DMS114 treated with DMSO at 0.1 percent for 48 hours (cell line): ENCODE data around the gene IGSF3.
"Not testable (repeated sequence)": the region's sequence is repeated elsewhere in the genome, so short reads cannot be mapped to it uniquely, and the experiment has no call there.

Experiments
- DNase-seq: peaks from one replicate; lab custom pipeline; 2025; ENCODE audit not compliant: unreplicated experiment; lab: John Stamatoyannopoulos, UW

IGSF3 gene

DNA sequence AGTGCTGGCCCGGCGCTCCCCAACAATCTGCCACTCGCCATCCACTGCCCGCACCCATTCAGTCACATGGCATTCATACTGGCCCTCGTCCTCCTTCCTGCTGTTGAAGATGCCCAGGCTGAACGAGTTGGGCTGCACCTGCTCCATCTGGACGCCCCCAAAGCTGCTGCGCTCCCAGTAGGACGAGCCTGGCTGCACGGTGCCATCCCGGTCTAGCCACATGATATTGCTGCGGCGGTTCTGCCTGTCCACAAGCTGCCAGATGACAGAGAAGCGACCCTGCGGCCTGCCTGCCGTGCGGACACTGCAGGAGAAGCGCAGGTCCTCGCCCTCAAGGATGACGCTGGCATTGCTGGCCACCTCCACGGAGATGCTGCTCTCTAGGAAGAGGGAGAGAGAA, 63.9 kb downstream of the IGSF3 start:
- DNase-seq = not testable (repeated sequence)

- DNase-seq = not testable (repeated sequence)
These were observed 68.2 kb downstream of the IGSF3 start for GRCh38 chr1:116599369-116599768.

- DNase-seq = not testable (repeated sequence)
These were observed 69.0 kb downstream of the IGSF3 start for GRCh38 chr1:116598420-116599036.

- DNase-seq = not testable (repeated sequence)
These were observed 70.1 kb downstream of the IGSF3 start for GRCh38 chr1:116597388-116597787.

DNA sequence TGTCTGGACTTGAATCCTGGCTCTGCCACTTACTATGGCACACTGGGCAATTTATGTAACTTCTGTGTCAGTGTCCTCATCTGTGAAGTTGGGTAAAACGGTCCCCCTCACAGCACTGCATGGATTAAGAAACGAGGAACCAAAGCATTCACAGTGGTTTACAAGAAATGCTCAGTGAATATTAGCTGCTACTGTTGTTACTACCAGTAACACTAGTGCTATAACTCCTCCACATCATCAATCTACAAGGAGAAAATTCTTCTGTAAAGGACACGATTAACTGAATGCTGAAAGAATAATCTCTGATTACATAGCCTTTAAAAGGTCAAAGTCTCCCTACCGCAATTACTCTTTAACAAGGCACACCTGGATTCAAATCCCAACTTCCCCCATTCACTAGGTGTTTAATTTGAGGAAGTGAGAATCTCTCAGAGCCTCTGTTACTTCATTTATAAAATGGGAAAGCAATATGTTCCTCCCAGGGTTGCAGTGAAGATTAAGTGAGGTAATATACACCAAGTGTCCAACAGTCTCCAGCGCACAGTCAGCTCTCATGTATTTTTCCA, 70.7 kb downstream of the IGSF3 start:
- not testable (repeated sequence) for DNase-seq

DNA sequence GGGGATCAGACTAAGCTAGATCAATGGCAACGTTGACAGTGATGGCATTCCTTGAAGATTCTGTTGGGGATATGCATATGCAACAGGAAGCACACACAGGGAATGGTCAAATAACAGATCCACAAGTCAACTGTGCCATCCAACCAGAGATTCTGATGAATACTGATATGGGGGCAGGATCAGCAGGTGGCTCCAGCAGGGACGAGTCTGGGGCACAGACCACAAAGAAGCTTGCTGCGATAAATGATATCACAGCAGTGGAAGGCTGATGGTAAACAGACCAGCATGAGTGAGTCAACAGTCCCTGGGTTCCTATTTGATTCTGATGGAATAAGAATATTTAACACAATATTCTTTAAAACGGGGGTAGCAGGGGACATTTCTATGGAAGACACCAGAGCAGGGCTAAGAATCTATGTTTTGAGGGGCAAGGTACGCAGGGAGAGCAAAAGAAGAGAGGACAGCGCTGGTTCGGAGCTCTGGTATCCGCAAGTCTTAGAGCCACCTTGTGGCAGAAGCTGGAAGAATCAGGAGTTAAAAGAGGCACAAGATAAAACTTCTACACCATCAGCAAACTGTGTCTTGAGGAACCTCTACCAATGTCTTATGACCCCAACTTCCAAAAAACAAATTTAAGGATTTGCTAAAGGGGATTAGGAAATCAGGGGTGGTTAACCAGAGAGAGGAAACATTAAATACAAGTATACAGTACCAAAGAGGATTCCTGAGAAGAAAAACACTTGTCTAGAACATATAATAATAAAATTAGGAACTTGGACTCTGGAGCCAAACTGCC, 71.4 kb downstream of the IGSF3 start:
- DNase-seq = peak; percentile 63

DNA sequence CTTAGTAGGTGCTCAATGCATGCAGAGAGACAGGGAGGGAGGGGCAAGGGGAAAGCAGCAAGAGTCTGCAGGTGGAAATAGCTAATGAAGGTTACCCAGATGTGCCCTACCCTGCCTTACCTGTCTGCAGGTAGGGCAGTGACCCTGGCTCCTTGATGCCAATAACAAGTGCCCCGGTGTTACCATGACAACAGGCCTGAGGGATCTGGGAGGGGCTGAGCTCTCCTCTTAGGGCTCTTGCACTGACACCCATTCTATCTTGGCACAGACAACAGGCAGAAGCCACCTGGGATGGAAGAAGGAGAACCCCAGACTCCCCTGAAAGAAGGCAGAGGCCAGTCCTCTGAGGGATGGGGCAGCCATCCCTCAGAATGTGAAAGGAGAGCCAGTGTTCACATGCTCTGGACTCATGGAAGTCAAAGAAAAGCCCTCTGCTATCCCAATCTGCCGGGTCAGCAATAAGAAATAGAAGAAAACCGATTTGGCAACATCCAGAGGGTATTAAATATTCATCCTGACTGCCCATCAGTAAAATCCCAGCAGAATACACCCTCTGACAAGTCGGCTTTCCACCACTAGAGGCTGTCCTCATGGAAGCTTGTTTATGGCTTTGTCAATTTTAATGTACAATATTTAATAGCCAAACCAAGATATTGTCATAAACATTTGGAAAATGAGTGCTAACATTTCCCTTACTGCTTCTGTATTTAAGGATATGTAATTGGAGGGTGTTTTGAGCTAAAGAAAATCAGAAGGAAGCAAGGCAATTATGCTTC, 72.3 kb downstream of the IGSF3 start:
- not testable (repeated sequence) for DNase-seq

DNA sequence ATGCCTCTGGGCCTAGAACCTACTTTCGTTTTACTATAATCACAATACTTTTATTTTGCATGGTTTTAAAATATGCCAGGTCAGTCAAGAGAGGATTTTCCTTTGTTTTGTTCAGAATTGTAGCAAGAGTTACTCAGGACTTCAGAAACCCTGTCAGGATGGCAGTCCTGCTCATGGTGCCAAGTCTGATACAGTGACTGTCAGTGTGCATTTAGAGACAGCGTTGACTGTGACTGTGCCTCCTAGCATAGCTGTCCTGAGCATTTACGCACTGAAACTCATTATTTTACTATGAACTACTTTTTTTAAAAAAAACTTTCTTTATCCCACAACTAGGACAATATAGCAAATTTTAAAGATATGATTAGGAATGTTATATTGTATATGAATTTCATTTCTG, 73.6 kb downstream of the IGSF3 start:
- not testable (repeated sequence) for DNase-seq

- DNase-seq = not testable (repeated sequence)
These were observed 74.1 kb downstream of the IGSF3 start for GRCh38 chr1:116593401-116593800.

- not testable (repeated sequence) for DNase-seq
These were observed 75.5 kb downstream of the IGSF3 start for GRCh38 chr1:116591951-116592605.

GRCh38 chr1:116591006-116591950, 76.3 kb downstream of the IGSF3 start:
- not testable (repeated sequence) for DNase-seq

DNA sequence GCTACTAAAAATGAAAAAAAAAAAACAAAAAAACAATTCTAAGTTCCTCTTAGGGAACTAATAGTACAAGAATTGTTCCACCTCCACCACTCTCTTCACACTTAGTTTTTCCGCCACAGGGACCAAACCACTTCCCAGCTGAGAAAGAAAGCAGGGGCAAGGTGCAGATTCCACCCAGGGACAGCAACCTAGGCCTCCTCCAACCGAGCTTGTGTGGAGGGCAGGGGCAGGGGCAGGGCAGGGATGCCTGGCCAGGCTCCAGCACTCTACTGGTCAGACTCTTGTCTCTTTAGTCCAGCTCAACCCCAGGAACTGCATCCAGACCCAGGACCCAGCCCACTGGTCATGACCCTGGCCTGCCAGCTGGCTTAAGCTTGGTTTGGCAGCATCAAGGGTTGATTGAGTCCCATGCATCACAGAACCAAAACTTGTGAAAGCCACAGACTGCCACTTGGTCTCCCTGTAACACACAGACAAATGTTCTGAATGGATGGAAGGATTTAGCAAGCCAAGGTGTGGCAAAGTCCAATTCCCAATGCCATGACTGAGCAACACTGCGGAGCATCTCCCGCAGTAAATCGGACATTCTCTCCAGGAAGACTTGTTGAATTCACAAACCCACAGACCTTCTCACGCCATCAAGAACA, 77.1 kb downstream of the IGSF3 start:
- not testable (repeated sequence) for DNase-seq

DNA sequence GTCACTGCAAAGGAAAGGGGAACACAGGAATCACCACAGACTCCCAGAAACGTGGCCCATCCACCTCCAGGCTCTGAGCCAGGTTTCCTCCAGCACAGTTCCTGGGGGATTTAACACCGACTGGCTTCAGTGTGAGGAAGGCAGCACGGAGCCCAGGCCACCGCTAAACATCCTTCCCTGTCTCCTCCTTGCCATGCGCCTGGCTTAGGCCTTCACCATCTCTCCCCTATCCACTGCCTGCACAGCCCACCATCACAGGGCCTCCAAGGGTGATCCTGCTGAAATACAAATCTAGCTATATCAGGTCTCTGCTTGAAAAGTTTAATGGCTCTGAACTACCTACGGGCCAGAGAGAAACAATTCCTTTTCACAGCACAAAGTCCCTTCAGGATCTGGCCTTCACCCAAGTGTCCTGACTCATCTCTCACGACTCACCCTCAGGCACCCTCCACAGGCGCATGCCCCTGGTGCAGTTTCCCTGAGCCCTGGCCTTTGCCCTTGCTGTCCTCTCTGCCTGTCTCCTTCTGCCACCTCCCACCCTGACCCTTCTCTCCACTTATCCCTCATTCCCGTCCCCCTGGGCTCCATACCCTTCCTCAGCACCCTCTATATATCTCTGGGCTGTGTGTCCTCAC, 78.3 kb downstream of the IGSF3 start:
- DNase-seq = not testable (repeated sequence)

GRCh38 chr1:116587501-116588227, 79.9 kb downstream of the IGSF3 start:
- DNase-seq = no peak

DNA sequence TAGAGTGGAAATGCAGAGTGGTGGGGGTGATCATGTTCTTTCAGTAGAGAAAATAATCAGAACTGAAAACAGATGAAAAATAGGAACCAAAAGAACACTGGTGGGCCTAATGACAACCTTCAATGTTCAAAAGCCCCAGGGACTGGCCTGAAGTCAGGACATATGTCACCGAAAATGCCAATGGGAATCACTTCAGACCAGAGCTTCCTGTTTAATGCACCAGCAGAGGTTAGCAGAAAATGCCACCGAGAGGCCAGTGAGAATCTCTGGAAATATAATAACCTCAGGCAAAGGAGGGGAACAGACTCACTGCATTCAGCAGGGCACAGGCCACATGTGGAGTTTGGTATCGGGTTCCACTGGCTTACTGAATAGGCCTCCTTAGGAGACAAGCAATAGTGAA, 80.8 kb downstream of the IGSF3 start:
- DNase-seq = no peak

DNA sequence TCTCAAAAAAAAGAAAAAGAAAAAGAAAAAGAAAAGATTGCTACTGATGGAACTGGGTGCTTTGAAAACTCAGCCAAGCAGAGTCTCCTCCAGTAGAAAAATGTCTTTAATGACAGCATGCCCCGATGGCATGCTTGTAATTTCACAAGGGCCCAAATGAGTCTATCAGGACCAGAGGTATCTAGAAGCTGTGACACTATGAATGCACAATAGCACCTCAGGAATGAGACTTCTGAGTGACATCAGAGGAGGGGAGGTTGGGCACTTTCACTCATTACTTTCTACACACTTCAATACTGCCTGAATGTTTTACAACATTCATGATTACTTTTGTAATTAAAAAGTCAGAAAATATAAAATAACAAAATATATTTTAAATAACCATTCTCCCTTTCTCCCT, 81.6 kb downstream of the IGSF3 start:
- DNase-seq = no peak

DNA sequence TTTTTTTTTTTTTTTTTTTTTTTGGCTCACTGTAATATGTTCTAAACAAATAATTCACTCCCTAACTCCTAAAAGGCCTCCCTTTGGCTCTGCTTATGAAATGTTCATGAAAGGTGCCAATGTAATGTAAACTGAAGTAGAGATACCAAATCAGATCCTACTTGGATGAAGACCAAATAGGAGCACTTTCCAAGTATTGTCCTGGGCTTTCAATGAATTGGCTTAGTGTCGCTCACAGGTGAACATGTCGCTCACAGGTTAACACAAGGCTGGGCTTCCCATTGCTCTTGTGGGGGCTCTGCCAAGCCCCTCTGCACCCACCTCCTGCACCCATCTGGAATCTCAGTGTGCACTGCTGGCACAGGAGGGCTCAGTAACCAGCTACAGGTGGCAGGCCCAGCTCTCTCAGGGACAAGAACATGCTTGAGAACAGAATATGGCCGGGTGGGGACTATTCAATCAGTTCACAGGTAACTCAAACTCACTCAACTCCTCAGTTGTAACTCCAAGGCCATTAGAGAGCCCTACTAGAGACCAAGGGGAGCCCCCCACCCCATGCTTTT, 86.1 kb downstream of the IGSF3 start:
- no peak for DNase-seq
